Right atrium auricular region (tissue), 2 donors: ENCODE results near the gene ATP2C1. TPM values are rescaled to one million over a fixed set of nuclear protein-coding genes. Genes with fewer than 3 reads are reported as not detected.

Source experiments
- DNase-seq: peaks from one replicate; pipeline ENCODE4 v3.0.0-alpha.2; 2019; ENCODE audit warnings: low spot score
- H3K27ac ChIP-seq, 2 donors: fragments of 200-600 bp; sonication (generic); 1 replicate in 1 of 2; 2 replicates in 1 of 2; pipeline ENCODE4 v1.5.1; 2016 to 2019
- H3K27me3 ChIP-seq, 2 donors: fragments of 200-600 bp; sonication (generic); one replicate each; pipeline versions ENCODE4 v1.5.1 to v1.6.0; 2017 to 2019
- H3K36me3 ChIP-seq: fragments of 200-600 bp; sonication (generic); one replicate; pipeline ENCODE4 v1.5.1; 2016
- H3K4me1 ChIP-seq, 2 donors: fragments of 200-600 bp; sonication (generic); one replicate each; pipeline versions ENCODE4 v1.5.1 to v1.6.0; 2017 to 2019
- H3K4me3 ChIP-seq, 2 donors: fragments of 200-600 bp; sonication (generic); 1 replicate in 1 of 2; 2 replicates in 1 of 2; pipeline ENCODE4 v1.5.1; 2017 to 2019; ENCODE audit warnings: mild to moderate bottlenecking in 1 of 2, moderate library complexity in 1 of 2
- H3K9me3 ChIP-seq, 2 donors: fragments of 200-600 bp; sonication (generic); one replicate each; pipeline ENCODE4 v1.5.1; 2019
- total RNA-seq, 2 donors: library from RNA; depleted of rRNA; stranded (reverse); fragments of >200 nt; gene quantifications; one replicate each; pipeline ENCODE4 v1.1.0, GENCODE V29; 2016
- TF ChIP-seq, protein P1 (sequence below), 2 donors: fragments of 200-600 bp; sonication (generic); IDR thresholded peaks; one replicate each; pipeline ENCODE4 v1.5.1; 2019; ENCODE audit warnings: antibody characterized with exemption in 2 of 2

Gene ATP2C1
- total RNA-seq, 2 donors from 2014 or later: 49.8 to 51.8 TPM

DNA sequence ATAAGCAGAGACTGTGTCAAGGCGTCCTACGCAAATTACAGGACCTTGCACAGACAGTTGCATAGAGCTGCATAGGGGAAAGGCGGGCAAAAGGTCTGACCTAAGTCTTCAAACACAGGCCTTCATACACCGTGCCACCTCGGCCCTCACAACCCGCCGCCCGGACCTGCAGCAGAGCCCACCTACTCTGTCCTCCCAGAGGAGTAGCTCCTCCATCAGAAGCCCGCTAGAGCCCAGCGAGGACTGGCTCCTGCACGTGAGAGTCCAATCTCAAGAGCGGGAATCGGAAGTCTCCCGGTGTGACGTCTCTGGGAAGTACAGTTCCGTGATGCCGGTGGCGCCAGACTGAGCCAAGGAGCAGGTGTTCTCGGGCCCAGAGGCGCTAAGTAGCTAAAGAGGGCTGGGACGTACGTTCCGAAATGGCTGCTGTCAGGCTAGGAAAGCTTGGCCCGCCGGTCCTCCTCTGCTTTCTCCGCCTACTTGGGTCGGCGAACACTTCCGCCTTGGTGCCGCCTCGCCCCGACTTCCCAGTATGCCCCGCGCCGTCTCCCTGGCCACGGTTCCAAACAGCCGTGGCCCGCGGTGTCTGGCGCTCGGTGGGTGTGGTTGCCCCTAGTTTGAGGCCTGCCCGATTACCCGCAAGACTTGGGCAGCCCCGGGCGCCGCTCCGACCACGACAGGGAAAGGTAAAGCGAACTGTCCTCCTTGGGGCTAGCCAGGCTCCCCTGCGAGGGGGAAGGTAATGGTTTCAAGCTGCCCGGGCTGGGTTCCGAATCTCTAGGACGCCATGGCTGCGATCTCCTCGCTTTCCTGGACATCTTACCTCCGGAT is 132.7 kb downstream of the ATP2C1 start, which contains the start of the genes ASTE1 and NEK11:
Gene ASTE1 (minus strand): TSS at position 505 of the 831 bp plus-strand sequence. CDS start 1,519 bp downstream, outside the sequence.
Gene NEK11 (plus strand): TSS at position 557 of the 831 bp plus-strand sequence. CDS start 2,832 bp downstream, outside the sequence.
- Histone ChIP-seq H3K4me1 (peaks cover 0 to 33% of the 10 kb centered on the region in 2 donors), H3K9me3 (no peaks in the 10 kb centered on the region), H3K4me3 (peak within 1 kb of the TSS; percentile 74 to 76), H3K27ac (peak within 1 kb of the TSS; percentile 85 to 87), H3K27me3 (no peaks in the 10 kb centered on the region), H3K36me3 (no peaks in the 10 kb centered on the region)
- TF ChIP-seq, protein P1, sequence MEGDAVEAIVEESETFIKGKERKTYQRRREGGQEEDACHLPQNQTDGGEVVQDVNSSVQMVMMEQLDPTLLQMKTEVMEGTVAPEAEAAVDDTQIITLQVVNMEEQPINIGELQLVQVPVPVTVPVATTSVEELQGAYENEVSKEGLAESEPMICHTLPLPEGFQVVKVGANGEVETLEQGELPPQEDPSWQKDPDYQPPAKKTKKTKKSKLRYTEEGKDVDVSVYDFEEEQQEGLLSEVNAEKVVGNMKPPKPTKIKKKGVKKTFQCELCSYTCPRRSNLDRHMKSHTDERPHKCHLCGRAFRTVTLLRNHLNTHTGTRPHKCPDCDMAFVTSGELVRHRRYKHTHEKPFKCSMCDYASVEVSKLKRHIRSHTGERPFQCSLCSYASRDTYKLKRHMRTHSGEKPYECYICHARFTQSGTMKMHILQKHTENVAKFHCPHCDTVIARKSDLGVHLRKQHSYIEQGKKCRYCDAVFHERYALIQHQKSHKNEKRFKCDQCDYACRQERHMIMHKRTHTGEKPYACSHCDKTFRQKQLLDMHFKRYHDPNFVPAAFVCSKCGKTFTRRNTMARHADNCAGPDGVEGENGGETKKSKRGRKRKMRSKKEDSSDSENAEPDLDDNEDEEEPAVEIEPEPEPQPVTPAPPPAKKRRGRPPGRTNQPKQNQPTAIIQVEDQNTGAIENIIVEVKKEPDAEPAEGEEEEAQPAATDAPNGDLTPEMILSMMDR (IDR thresholded peaks at IDR 0.05): no peak
- peak; percentile 90 for DNase-seq

DNA sequence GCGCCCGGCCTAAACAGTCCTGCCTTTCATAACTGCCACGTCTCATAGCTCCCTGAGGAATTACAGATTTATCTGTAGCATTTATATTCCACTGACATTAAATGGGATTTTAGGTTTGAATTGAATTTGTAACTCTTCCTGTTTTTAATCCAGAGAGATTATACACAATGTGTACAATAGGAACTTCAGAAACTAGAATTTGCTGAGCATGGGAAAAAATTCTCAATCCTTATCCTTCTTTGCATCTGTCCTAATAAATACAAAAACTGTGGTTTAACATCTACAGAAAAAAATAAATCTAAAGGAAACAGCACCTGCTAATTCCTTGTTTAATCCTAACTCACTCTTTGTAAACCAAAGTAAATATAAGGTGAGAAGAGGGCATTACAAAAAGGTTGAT is 135.0 kb downstream of the ATP2C1 start:
- no peak for DNase-seq
- TF ChIP-seq, protein P1 (IDR thresholded peaks at IDR 0.05): no peak
- H3K4me1 ChIP-seq: peaks cover 0 to 24% of the 10 kb centered on the region in 2 donors

DNA sequence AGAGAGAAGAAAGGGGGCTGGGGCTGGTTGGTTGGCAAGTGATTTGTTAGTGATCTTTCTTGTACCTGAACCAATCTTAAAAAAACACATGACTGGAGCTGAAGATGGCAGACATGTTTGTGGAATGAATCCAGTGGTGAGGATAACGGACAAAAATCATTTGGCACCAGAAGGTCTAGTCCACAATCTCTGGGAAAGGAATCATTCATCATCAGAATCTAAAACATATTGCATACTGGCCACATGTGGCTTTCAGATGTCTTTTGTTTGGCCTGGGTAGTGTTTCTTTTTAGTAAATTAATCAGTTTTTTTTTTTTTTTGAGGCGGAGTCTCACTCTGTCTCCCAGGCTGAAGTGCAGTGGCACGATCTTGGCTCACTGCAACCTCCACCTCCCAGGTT is 137.8 kb downstream of the ATP2C1 start:
- no peak overlapping the region for H3K27ac ChIP-seq
- TF ChIP-seq, protein P1 (IDR thresholded peaks at IDR 0.05): no peak
- no peaks in the 10 kb centered on the region for H3K9me3 ChIP-seq
- H3K36me3 ChIP-seq: no peaks in the 10 kb centered on the region
- H3K27me3 ChIP-seq: no peaks in the 10 kb centered on the region
- no peak overlapping the region for H3K4me3 ChIP-seq
- DNase-seq: no peak
- H3K4me1 ChIP-seq: peaks cover 0 to 8% of the 10 kb centered on the region in 2 donors

More for the DNA sequence above, 135.0 kb downstream of the ATP2C1 start:
- H3K27me3 ChIP-seq: no peaks in the 10 kb centered on the region
- H3K36me3 ChIP-seq: no peaks in the 10 kb centered on the region
- H3K4me3 ChIP-seq: no peak overlapping the region
- H3K27ac ChIP-seq: no peak overlapping the region
- no peaks in the 10 kb centered on the region for H3K9me3 ChIP-seq

DNA sequence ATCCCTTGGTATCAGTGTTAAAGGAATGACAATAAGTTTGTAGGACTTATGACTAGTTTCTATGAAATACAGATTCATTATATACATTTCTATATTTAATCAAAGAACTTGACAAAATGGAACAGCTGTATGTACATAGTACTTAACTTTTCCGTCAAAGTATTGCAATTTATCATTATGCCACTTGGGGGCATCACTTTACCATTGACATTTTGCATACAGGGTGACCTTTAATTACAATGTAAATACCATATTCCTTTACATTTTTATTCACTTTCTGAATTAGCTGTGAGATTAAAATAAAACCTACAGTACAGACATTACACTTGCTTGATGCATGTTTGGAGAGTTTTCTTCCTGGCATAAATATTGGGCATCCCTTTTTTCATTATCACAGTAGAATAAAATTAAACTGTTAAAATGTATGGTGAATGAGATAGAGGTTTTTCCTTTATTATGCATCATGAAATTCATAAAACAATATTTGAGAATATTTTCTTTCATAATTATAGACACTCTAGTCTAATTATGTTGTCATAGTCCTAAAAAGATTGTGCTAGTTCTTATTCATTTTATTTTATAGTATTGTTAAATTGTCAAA is 139.7 kb downstream of the ATP2C1 start:
- H3K4me3 ChIP-seq: no peak overlapping the region
- no peaks in the 10 kb centered on the region for H3K36me3 ChIP-seq
- H3K4me1 ChIP-seq: no peaks in the 10 kb centered on the region
- DNase-seq: no peak
- no peak overlapping the region for H3K27ac ChIP-seq
- no peaks in the 10 kb centered on the region for H3K9me3 ChIP-seq
- TF ChIP-seq, protein P1 (IDR thresholded peaks at IDR 0.05): peak; percentile 29 to 66
- no peaks in the 10 kb centered on the region for H3K27me3 ChIP-seq

GRCh38 chr3:131036200-131036816 is 142.4 kb downstream of the ATP2C1 start:
- Histone ChIP-seq H3K4me1 (no peaks in the 10 kb centered on the region), H3K4me3 (no peak overlapping the region), H3K27me3 (no peaks in the 10 kb centered on the region), H3K27ac (no peak overlapping the region), H3K9me3 (no peaks in the 10 kb centered on the region), H3K36me3 (no peaks in the 10 kb centered on the region)
- TF ChIP-seq, protein P1 (IDR thresholded peaks at IDR 0.05): no peak
- no peak for DNase-seq
